Mesenchymal stem cell (in vitro differentiated cells and primary cell): Measurements from ENCODE around the gene STX16.

Experiments used
- DNase-seq: peaks from one replicate; pipeline ENCODE4 v3.0.0-alpha.2; 2013
- H2AFZ ChIP-seq: one replicate; pipeline ENCODE4 v1.6.1; 2013; ENCODE audit warnings: low read depth, mild to moderate bottlenecking, control low read depth, inconsistent platforms, low read length, moderate library complexity
- H2AK5ac ChIP-seq: 2 replicates; pipeline ENCODE4 v1.6.1; 2013; ENCODE audit warnings: low read length, moderate library complexity, mild to moderate bottlenecking, inconsistent platforms; ENCODE audit not compliant: severe bottlenecking
- H2BK120ac ChIP-seq: one replicate; pipeline ENCODE4 v1.6.1; 2013; ENCODE audit warnings: low read depth, mild to moderate bottlenecking, inconsistent platforms, low read length, moderate library complexity
- H2BK12ac ChIP-seq, 2 experiments: one replicate each; pipeline ENCODE4 v1.6.1; 2013; ENCODE audit warnings: inconsistent platforms in 2 of 2, low read length in 2 of 2, mild to moderate bottlenecking in 2 of 2, moderate library complexity in 2 of 2, control low read depth in 1 of 2
- H2BK15ac ChIP-seq: one replicate; pipeline ENCODE4 v1.6.1; 2013; ENCODE audit warnings: mild to moderate bottlenecking, low read depth, inconsistent platforms; ENCODE audit not compliant: poor library complexity, severe bottlenecking
- H2BK5ac ChIP-seq: 2 replicates; pipeline ENCODE4 v1.6.1; 2013; ENCODE audit warnings: low read depth, mild to moderate bottlenecking, low read length, control low read depth, inconsistent platforms; ENCODE audit not compliant: poor library complexity, severe bottlenecking
- H3K14ac ChIP-seq, 2 experiments: one replicate each; pipeline ENCODE4 v1.6.1; 2013; ENCODE audit warnings: inconsistent platforms in 2 of 2, low read length in 2 of 2, control low read depth in 1 of 2, mild to moderate bottlenecking in 1 of 2, moderate library complexity in 1 of 2
- H3K18ac ChIP-seq, 2 experiments: one replicate each; pipeline ENCODE4 v1.6.1; 2013; ENCODE audit warnings: inconsistent platforms in 2 of 2, low read length in 2 of 2, control low read depth in 1 of 2, low read depth in 1 of 2, mild to moderate bottlenecking in 1 of 2
- H3K23ac ChIP-seq, 2 experiments: one replicate each; pipeline ENCODE4 v1.6.1; 2013; ENCODE audit warnings: inconsistent platforms in 2 of 2, low read length in 2 of 2, mild to moderate bottlenecking in 2 of 2, moderate library complexity in 2 of 2, control low read depth in 1 of 2
- H3K27ac ChIP-seq: 2 replicates; pipeline ENCODE4 v1.5.1; 2013; ENCODE audit warnings: mild to moderate bottlenecking, moderate library complexity, low read length, control low read depth, inconsistent platforms; ENCODE audit not compliant: poor library complexity, severe bottlenecking
- H3K27me3 ChIP-seq, 2 experiments: 2 replicates each; pipeline versions ENCODE4 v1.6.1 to v1.7.0; 2013; ENCODE audit warnings: low read length in 2 of 2, mild to moderate bottlenecking in 2 of 2, moderate library complexity in 2 of 2, control low read depth in 1 of 2, inconsistent platforms in 1 of 2; ENCODE audit not compliant: control insufficient read depth in 1 of 2, insufficient read depth in 1 of 2
- H3K36me3 ChIP-seq, 2 experiments: 2 replicates each; pipeline versions ENCODE4 v1.6.1 to v1.7.0; 2013; ENCODE audit warnings: low read length in 2 of 2, control low read depth in 1 of 2, inconsistent platforms in 1 of 2, low read depth in 1 of 2, mild to moderate bottlenecking in 1 of 2; ENCODE audit not compliant: insufficient read depth in 2 of 2, control insufficient read depth in 1 of 2
- H3K4ac ChIP-seq, 2 experiments: one replicate each; pipeline ENCODE4 v1.6.1; 2013; ENCODE audit warnings: inconsistent platforms in 2 of 2, low read length in 2 of 2, mild to moderate bottlenecking in 2 of 2, moderate library complexity in 2 of 2, control low read depth in 1 of 2, low read depth in 1 of 2
- H3K4me1 ChIP-seq: 2 replicates; pipeline ENCODE4 v1.6.1; 2013; ENCODE audit warnings: low read depth, low read length, control low read depth; ENCODE audit not compliant: control insufficient read depth, insufficient read depth
- H3K4me2 ChIP-seq: 2 replicates; pipeline ENCODE4 v1.6.1; 2013; ENCODE audit warnings: low read length, mild to moderate bottlenecking, inconsistent platforms; ENCODE audit not compliant: poor library complexity, severe bottlenecking
- H3K4me3 ChIP-seq, 2 experiments: 2 replicates each; pipeline versions ENCODE4 v1.5.1 to v1.7.0; 2013; ENCODE audit warnings: low read length in 2 of 2, mild to moderate bottlenecking in 2 of 2, control low read depth in 1 of 2, low read depth in 1 of 2; ENCODE audit not compliant: insufficient read depth in 1 of 2
- H3K79me1 ChIP-seq: replicated peaks from 2 replicates; pipeline ENCODE4 v1.6.1; 2013; ENCODE audit warnings: mild to moderate bottlenecking, control low read depth, low read length, inconsistent platforms; ENCODE audit not compliant: poor library complexity, severe bottlenecking
- H3K9ac ChIP-seq: 2 replicates; pipeline ENCODE4 v1.7.0; 2013; ENCODE audit warnings: mild to moderate bottlenecking, low read length, moderate library complexity
- H3K9me3 ChIP-seq: 2 replicates; pipeline ENCODE4 v1.7.0; 2013; ENCODE audit warnings: mild to moderate bottlenecking, low read length; ENCODE audit not compliant: control insufficient read depth
- H4K8ac ChIP-seq: one replicate; pipeline ENCODE4 v1.6.1; 2013; ENCODE audit warnings: inconsistent platforms, mild to moderate bottlenecking, low read length, moderate library complexity
- H4K91ac ChIP-seq: one replicate; pipeline ENCODE4 v1.6.1; 2013; ENCODE audit warnings: mild to moderate bottlenecking, low read length, inconsistent platforms
- WGBS: methylation state at CpG from one replicate; pipeline ENCODE4 v1.1.7; 2013; ENCODE audit warnings: mixed read lengths; 5-methylcytosine and 5-hydroxymethylcytosine counted together

The STX16 gene

GRCh38 chr20:58695895-58696375 lies 44.9 kb downstream of the STX16 start:
- H3K4me3 ChIP-seq = no peak overlapping the region
- WGBS = 95% methylated on average over 10 of the region's 10 CpGs
- no peak overlapping the region for H3K27ac ChIP-seq
- H2BK120ac ChIP-seq = no peak overlapping the region
- no peak overlapping the region for H2AK5ac ChIP-seq
- H3K4me2 ChIP-seq = no peak overlapping the region
- peaks cover 36% of the 10 kb centered on the region for H3K4me1 ChIP-seq
- no peak for DNase-seq
- no peak overlapping the region for H4K8ac ChIP-seq
- no peak overlapping the region for H2AFZ ChIP-seq
- no peak overlapping the region for H3K23ac ChIP-seq
- no peaks in the 10 kb centered on the region for H3K9me3 ChIP-seq
- no peak overlapping the region for H2BK5ac ChIP-seq
- no peak overlapping the region for H3K4ac ChIP-seq
- no peak overlapping the region for H2BK15ac ChIP-seq
- no peak overlapping the region for H3K9ac ChIP-seq
- H4K91ac ChIP-seq = no peak overlapping the region
- peaks cover 59 to 73% of the 10 kb centered on the region in 2 experiments for H3K36me3 ChIP-seq
- H2BK12ac ChIP-seq = no peak overlapping the region
- H3K14ac ChIP-seq = no peak overlapping the region
- H3K79me1 ChIP-seq = peaks cover 43% of the 10 kb centered on the region
- no peaks in the 10 kb centered on the region for H3K27me3 ChIP-seq
- H3K18ac ChIP-seq = no peak overlapping the region

- 93% methylated on average over 10 of the region's 10 CpGs for WGBS
- H2AFZ ChIP-seq = no peak overlapping the region
Observed at GRCh38 chr20:58696411-58696961, 45.4 kb downstream of the STX16 start.

DNA sequence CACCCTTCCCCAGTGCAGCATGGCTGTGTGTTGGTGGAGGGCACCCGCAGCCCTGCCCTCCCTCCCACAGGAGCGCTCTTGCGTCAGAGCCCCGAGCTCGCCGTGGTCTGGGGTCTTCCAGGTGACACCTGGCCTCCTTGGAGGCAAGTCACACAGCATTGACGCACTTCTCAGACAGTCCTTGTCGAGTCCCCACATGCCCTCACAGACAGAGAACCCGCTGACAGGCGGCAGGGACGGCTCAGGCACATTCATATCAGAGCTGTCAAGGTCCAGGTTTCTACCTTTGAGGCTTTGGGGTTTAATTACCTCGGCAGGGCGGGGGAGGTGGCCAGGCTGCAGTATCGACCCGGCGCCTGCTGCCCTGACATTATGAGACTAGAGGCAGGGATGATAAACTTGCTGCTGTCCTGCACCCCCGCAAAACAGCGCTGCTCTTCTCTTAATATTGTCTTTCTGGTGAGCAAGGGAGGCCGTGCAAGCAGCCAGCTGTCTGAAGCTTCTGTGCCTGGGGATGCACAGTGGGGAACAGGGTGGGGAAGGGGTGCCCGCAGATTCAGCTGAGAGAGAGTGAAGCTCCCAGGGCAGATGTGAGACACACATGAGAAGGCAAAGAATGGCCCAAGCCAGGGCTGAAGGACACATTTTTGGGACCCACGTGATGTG lies 46.3 kb downstream of the STX16 start:
- Histone ChIP-seq H4K8ac (no peak overlapping the region), H3K27ac (no peak overlapping the region), H2AK5ac (no peak overlapping the region), H2BK120ac (no peak overlapping the region), H3K27me3 (no peaks in the 10 kb centered on the region), H3K9ac (no peak overlapping the region), H3K4ac (no peak overlapping the region), H3K36me3 (peaks cover 69 to 87% of the 10 kb centered on the region in 2 experiments), H2BK5ac (no peak overlapping the region), H3K9me3 (no peaks in the 10 kb centered on the region), H3K18ac (no peak overlapping the region), H3K23ac (no peak overlapping the region), H2BK12ac (no peak overlapping the region), H3K4me1 (peaks cover 37% of the 10 kb centered on the region), H3K4me2 (no peak overlapping the region), H4K91ac (no peak overlapping the region), H2BK15ac (no peak overlapping the region), H3K4me3 (no peak overlapping the region), H3K79me1 (peaks cover 45% of the 10 kb centered on the region), H3K14ac (no peak overlapping the region), H2AFZ (no peak overlapping the region)
- WGBS = 95% methylated on average over 21 of the region's 21 CpGs
- DNase-seq = no peak

More at GRCh38 chr20:58696411-58696961, 45.4 kb downstream of the STX16 start:
- no peak overlapping the region for H3K27ac ChIP-seq
- peaks cover 61 to 79% of the 10 kb centered on the region in 2 experiments for H3K36me3 ChIP-seq
- H3K18ac ChIP-seq = no peak overlapping the region
- no peak overlapping the region for H2BK15ac ChIP-seq
- H3K79me1 ChIP-seq = peaks cover 45% of the 10 kb centered on the region
- peaks cover 36% of the 10 kb centered on the region for H3K4me1 ChIP-seq
- no peak overlapping the region for H3K4me2 ChIP-seq
- H4K8ac ChIP-seq = no peak overlapping the region
- H3K4ac ChIP-seq = no peak overlapping the region
- H3K9me3 ChIP-seq = no peaks in the 10 kb centered on the region
- H3K9ac ChIP-seq = no peak overlapping the region
- H3K27me3 ChIP-seq = no peaks in the 10 kb centered on the region
- no peak overlapping the region for H2BK12ac ChIP-seq
- DNase-seq = no peak
- H2BK120ac ChIP-seq = no peak overlapping the region
- H4K91ac ChIP-seq = no peak overlapping the region
- no peak overlapping the region for H3K23ac ChIP-seq
- no peak overlapping the region for H2AK5ac ChIP-seq
- H3K4me3 ChIP-seq = no peak overlapping the region
- H3K14ac ChIP-seq = no peak overlapping the region
- no peak overlapping the region for H2BK5ac ChIP-seq

DNA sequence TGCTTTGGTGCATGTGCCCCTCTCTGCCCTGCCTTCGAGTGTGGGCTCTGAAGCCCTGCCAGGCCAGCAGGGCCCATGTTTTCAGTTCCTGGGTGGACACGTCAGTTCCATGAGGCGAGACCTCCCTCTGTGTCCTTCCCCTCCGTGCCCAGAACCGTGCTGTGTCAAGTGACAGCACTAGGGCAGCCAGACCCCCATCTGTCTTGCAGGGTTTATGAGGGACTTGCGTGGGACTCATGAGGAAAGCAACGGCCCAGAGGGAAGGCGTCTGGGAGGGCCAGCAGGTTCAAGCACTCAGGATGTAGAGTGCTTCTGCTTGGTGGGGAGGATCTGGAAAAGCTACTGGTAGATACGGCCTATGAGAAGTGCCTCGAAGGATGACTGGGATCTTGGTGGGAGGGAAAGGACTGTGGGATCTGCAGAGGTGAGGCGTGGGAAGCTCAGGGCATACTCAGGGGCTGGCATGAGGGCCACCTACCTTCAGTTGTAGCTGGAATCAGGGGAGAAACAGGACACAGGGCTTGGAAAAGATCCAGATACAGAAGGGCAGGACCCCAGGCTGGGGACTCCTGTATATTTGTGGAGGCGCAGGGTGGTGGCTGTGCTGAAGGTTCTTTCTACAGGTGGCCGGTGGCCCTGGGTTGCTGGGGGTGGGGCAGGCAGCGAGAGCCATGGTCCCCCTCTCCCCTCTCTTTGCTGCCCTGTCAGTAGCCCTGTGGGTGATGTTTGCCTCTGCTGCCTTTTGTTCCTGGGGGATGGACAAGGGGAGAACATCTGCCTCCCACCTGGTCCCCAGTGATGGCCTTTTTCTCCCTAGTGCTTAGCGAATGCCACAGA lies 47.0 kb downstream of the STX16 start:
- Histone ChIP-seq H2BK5ac (no peak overlapping the region), H3K14ac (no peak overlapping the region), H4K91ac (no peak overlapping the region), H2BK120ac (no peak overlapping the region), H4K8ac (no peak overlapping the region), H3K4ac (no peak overlapping the region), H3K4me2 (no peak overlapping the region), H3K27me3 (no peaks in the 10 kb centered on the region), H3K79me1 (peaks cover 47% of the 10 kb centered on the region), H2AK5ac (no peak overlapping the region), H3K4me3 (no peak overlapping the region), H3K9me3 (no peaks in the 10 kb centered on the region), H3K23ac (no peak overlapping the region), H3K9ac (no peak overlapping the region), H2BK12ac (no peak overlapping the region), H2BK15ac (no peak overlapping the region), H3K18ac (no peak overlapping the region), H3K36me3 (peaks cover 77 to 90% of the 10 kb centered on the region in 2 experiments), H2AFZ (no peak overlapping the region), H3K27ac (no peak overlapping the region), H3K4me1 (peaks cover 36% of the 10 kb centered on the region)
- no peak for DNase-seq
- WGBS = 95% methylated on average over 15 of the region's 15 CpGs
